Keratinocyte (primary cell): ENCODE results near the gene DLGAP1. TPM values are rescaled to one million over a fixed set of nuclear protein-coding genes. Genes with fewer than 3 reads are reported as not detected.

ENCODE experiments used
- DNase-seq: peaks from one replicate; pipeline ENCODE4 v3.0.0-alpha.2; 2011; ENCODE audit warnings: low read depth, missing footprints, low spot score
- FAIRE-seq: peaks from 2 replicates; lab custom pipeline; 2011; peaks lifted over from hg19 to GRCh38; lab: Jason Lieb, UNC
- H2AFZ ChIP-seq: 2 replicates; pipeline ENCODE4 v1.6.0; 2012; ENCODE audit warnings: low read length, control low read depth, inconsistent platforms; ENCODE audit not compliant: control insufficient read depth
- H3K27ac ChIP-seq: 2 replicates; pipeline ENCODE4 v1.5.1; 2011; ENCODE audit warnings: low read length; ENCODE audit not compliant: control insufficient read depth, insufficient read depth
- H3K27me3 ChIP-seq: 3 replicates; pipeline ENCODE4 v1.6.0; 2011; ENCODE audit warnings: low read length; ENCODE audit not compliant: control insufficient read depth, insufficient read depth; ENCODE audit errors: extremely low read depth
- H3K36me3 ChIP-seq, 2 experiments: 2 replicates in 1 of 2; 3 replicates in 1 of 2; pipeline ENCODE4 v1.5.1; 2011; ENCODE audit warnings: low read length in 2 of 2, mild to moderate bottlenecking in 1 of 2; ENCODE audit not compliant: control insufficient read depth in 2 of 2, insufficient read depth in 2 of 2; ENCODE audit errors: extremely low read depth in 1 of 2
- H3K4me1 ChIP-seq: 3 replicates; pipeline ENCODE4 v1.5.1; 2011; ENCODE audit warnings: low read length; ENCODE audit not compliant: control insufficient read depth, insufficient read depth; ENCODE audit errors: extremely low read depth
- H3K4me2 ChIP-seq: 3 replicates; pipeline ENCODE4 v1.6.0; 2011; ENCODE audit warnings: low read depth, low read length; ENCODE audit not compliant: control insufficient read depth, insufficient read depth; ENCODE audit errors: extremely low read depth
- H3K4me3 ChIP-seq, 3 experiments: fragments of 200-600 bp in 1 of 3; sonication (generic) in 1 of 3; 2 replicates in 2 of 3; 3 replicates in 1 of 3; pipeline ENCODE4 v1.5.1; 2011 to 2016; ENCODE audit warnings: low read length in 3 of 3, mild to moderate bottlenecking in 3 of 3, control low read depth in 2 of 3, inconsistent platforms in 1 of 3, low read depth in 1 of 3, mixed read lengths in 1 of 3, mixed run types in 1 of 3, moderate library complexity in 1 of 3; ENCODE audit not compliant: control insufficient read depth in 2 of 3, insufficient read depth in 2 of 3; ENCODE audit errors: extremely low read depth in 1 of 3
- H3K79me2 ChIP-seq: 2 replicates; pipeline ENCODE4 v1.6.0; 2012; ENCODE audit warnings: low read length; ENCODE audit not compliant: control insufficient read depth, insufficient read depth
- H3K9ac ChIP-seq: 3 replicates; pipeline ENCODE4 v1.6.0; 2011; ENCODE audit warnings: low read length; ENCODE audit not compliant: control insufficient read depth, insufficient read depth; ENCODE audit errors: extremely low read depth
- H3K9me1 ChIP-seq: 3 replicates; pipeline ENCODE4 v1.6.0; 2011; ENCODE audit warnings: low read length; ENCODE audit not compliant: control insufficient read depth, insufficient read depth; ENCODE audit errors: extremely low read depth
- H3K9me3 ChIP-seq: 2 replicates; pipeline ENCODE4 v1.5.1; 2012; ENCODE audit warnings: low read depth, low read length; ENCODE audit not compliant: control insufficient read depth
- H4K20me1 ChIP-seq: 3 replicates; pipeline ENCODE4 v1.6.0; 2011; ENCODE audit warnings: low read length; ENCODE audit not compliant: control insufficient read depth, insufficient read depth; ENCODE audit errors: extremely low read depth
- EZH2 ChIP-seq: IDR thresholded peaks from one replicate; pipeline ENCODE4 v1.6.1; 2012; ENCODE audit warnings: inconsistent platforms, mild to moderate bottlenecking, low read length, moderate library complexity
- dilution Hi-C: fragments of 300-500 bp; cut with MboI; formaldehyde crosslinking; loops from one replicate; pipeline ENCODE4 v1.7.0; 2020; ENCODE audit warnings: low sequenced_read_pairs; ENCODE audit not compliant: extremely low pct_ligation_motif_present
- polyA plus RNA-seq, 5 experiments: library from polyadenylated mRNA; depleted of rRNA in 3 of 5; stranded (reverse) in 3 of 5; stranded (forward) in 1 of 5; unstranded in 1 of 5; fragments of >200 nt; gene quantifications; 1 replicate in 1 of 5; 2 replicates in 3 of 5; 3 replicates in 1 of 5; pipeline versions ENCODE4 v1.2.1 to v1.2.3, GENCODE V29; 2011 to 2012; ENCODE audit warnings: missing spikeins in 2 of 5, low read depth in 1 of 5, low replicate concordance in 1 of 5
- TF ChIP-seq, protein P1 (sequence below), 3 experiments: IDR thresholded peaks in 1 of 3; conservative IDR thresholded peaks in 1 of 3; optimal IDR thresholded peaks in 1 of 3; 2 replicates in 2 of 3; 3 replicates in 1 of 3; pipeline versions ENCODE3 to v1.5.1; 2011; ENCODE audit warnings: low read length in 3 of 3, mild to moderate bottlenecking in 3 of 3, moderate library complexity in 2 of 3, control low read depth in 1 of 3, inconsistent platforms in 1 of 3; ENCODE audit not compliant: insufficient read depth in 2 of 3; ENCODE audit errors: extremely low read depth in 1 of 3

DLGAP1 gene
- polyA plus RNA-seq, 1 donor (not counting 4 experiments of a cell fraction or from before 2014, with no cell fraction given) = not detected

DNA sequence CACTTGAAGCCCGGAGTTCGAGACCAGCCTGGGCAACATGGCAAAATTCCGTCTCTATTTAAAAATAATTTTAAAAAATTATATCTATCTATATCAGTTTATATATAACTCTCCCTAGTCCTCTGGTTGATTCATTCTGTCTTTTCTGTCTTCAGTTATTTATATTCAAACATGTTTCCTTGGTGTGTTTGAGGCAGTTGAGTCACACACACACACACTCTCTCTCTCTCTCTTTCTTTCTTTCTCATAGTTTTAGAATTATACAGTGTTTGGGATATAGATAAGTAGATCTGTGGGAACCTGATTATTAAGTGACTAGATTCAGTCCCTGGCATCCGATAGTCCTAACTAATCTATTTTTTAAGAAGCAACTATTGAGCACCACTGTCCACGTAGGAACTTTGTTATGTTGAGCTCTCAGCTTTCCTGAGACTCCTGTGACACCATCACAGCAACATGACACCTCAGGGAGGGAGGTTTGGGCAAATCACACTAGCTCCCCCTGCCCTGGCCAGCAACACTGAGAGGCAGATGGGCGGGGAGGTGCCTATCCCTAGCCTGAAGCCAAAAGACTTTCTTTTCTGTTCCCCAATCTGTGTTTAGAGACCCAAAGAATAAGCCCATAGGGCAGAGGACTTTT, 482.7 kb downstream of the DLGAP1 start:
- peaks cover 6% of the 10 kb centered on the region for H3K4me1 ChIP-seq
- DNase-seq (no peak), FAIRE-seq (peak; percentile 26)
- H3K9me1 ChIP-seq = no peaks in the 10 kb centered on the region
- no peaks in the 10 kb centered on the region for H3K9me3 ChIP-seq
- H3K27me3 ChIP-seq = no peaks in the 10 kb centered on the region
- dilution Hi-C loops = no loop called here
- no peak overlapping the region for H3K4me3 ChIP-seq
- TF ChIP-seq, protein P1, sequence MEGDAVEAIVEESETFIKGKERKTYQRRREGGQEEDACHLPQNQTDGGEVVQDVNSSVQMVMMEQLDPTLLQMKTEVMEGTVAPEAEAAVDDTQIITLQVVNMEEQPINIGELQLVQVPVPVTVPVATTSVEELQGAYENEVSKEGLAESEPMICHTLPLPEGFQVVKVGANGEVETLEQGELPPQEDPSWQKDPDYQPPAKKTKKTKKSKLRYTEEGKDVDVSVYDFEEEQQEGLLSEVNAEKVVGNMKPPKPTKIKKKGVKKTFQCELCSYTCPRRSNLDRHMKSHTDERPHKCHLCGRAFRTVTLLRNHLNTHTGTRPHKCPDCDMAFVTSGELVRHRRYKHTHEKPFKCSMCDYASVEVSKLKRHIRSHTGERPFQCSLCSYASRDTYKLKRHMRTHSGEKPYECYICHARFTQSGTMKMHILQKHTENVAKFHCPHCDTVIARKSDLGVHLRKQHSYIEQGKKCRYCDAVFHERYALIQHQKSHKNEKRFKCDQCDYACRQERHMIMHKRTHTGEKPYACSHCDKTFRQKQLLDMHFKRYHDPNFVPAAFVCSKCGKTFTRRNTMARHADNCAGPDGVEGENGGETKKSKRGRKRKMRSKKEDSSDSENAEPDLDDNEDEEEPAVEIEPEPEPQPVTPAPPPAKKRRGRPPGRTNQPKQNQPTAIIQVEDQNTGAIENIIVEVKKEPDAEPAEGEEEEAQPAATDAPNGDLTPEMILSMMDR (optimal IDR thresholded peaks at IDR 0.05 in 1 of 3, IDR thresholded peaks at IDR 0.05 in 1 of 3, conservative IDR thresholded peaks at IDR 0.05 in 1 of 3; ENCODE audit: extremely low read depth in 1 of 3, insufficient read depth in 2 of 3, low read length in 3 of 3) = peak in 1 of 3 experiments; percentile 24
- TF ChIP-seq EZH2 = no peak
- no peak overlapping the region for H3K9ac ChIP-seq
- H3K4me2 ChIP-seq = peak overlapping the region; percentile 23
- H3K79me2 ChIP-seq = no peaks in the 10 kb centered on the region
- no peaks in the 10 kb centered on the region for H3K36me3 ChIP-seq
- no peaks in the 10 kb centered on the region for H4K20me1 ChIP-seq
- H2AFZ ChIP-seq = peak overlapping the region; percentile 29
- no peak overlapping the region for H3K27ac ChIP-seq

DNA sequence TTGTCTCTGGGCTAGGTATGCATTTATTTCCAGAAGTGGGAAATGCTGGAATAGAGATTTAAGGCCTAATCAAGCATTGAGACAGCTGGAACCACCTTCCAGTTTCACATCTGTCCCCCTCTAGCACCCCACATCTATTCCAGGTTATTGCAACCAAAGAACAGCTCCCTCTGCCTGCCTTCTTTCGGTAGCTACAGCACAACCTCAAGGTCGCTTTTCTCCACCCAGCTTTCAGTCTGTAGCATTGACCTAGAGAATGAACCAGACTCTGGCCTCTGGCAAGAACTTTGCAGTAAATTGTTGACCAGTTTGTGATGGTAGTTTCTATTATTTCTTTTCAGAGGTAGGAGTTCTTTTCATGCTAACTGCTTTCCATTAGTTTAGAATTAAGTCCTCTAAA, 484.2 kb downstream of the DLGAP1 start:
- Histone ChIP-seq H3K9me3 (no peaks in the 10 kb centered on the region), H4K20me1 (no peaks in the 10 kb centered on the region), H3K9ac (no peak overlapping the region), H3K36me3 (no peaks in the 10 kb centered on the region), H3K27me3 (no peaks in the 10 kb centered on the region), H2AFZ (no peak overlapping the region), H3K4me3 (no peak overlapping the region), H3K4me2 (no peak overlapping the region), H3K4me1 (peaks cover 6% of the 10 kb centered on the region), H3K79me2 (no peaks in the 10 kb centered on the region), H3K27ac (no peak overlapping the region), H3K9me1 (no peaks in the 10 kb centered on the region)
- peak; percentile 29 for FAIRE-seq
- TF ChIP-seq EZH2 = no peak
- TF ChIP-seq, protein P1 (optimal IDR thresholded peaks at IDR 0.05 in 1 of 3, IDR thresholded peaks at IDR 0.05 in 1 of 3, conservative IDR thresholded peaks at IDR 0.05 in 1 of 3; ENCODE audit: extremely low read depth in 1 of 3, insufficient read depth in 2 of 3, low read length in 3 of 3) = peak in 1 of 3 experiments; percentile 28
- no peak for DNase-seq
- dilution Hi-C loops = no loop called here
